Astrocyte (in vitro differentiated cells and primary cell): Measurements from ENCODE around the gene SCRN1. TPM values are rescaled to one million over a fixed set of nuclear protein-coding genes. Genes with fewer than 3 reads are reported as not detected.

Source experiments
- DNase-seq: peaks from one replicate; pipeline ENCODE4 v3.0.0-alpha.2; 2010; ENCODE audit warnings: low read depth
- FAIRE-seq: peaks from 2 replicates; lab custom pipeline; 2011; peaks lifted over from hg19 to GRCh38; lab: Jason Lieb, UNC
- H2AFZ ChIP-seq: 2 replicates; pipeline ENCODE4 v1.6.0; 2012; ENCODE audit warnings: low read depth, low read length, inconsistent platforms
- H3K27ac ChIP-seq: 2 replicates; pipeline ENCODE4 v1.5.1; 2011; ENCODE audit warnings: low read depth, low read length, inconsistent platforms
- H3K27me3 ChIP-seq: 2 replicates; pipeline ENCODE4 v1.6.0; 2011; ENCODE audit warnings: low read length, inconsistent platforms; ENCODE audit not compliant: insufficient read depth
- H3K36me3 ChIP-seq: 2 replicates; pipeline ENCODE4 v1.5.1; 2011; ENCODE audit warnings: low read length, inconsistent platforms; ENCODE audit not compliant: insufficient read depth
- H3K4me1 ChIP-seq: 2 replicates; pipeline ENCODE4 v1.5.1; 2011; ENCODE audit warnings: low read length, inconsistent platforms; ENCODE audit not compliant: insufficient read depth
- H3K4me2 ChIP-seq: 2 replicates; pipeline ENCODE4 v1.6.0; 2012; ENCODE audit warnings: low read length, inconsistent platforms
- H3K4me3 ChIP-seq: 2 replicates; pipeline ENCODE4 v1.5.1; 2011; ENCODE audit warnings: low read depth, mild to moderate bottlenecking, low read length, inconsistent platforms; ENCODE audit not compliant: insufficient read depth
- H3K79me2 ChIP-seq: 2 replicates; pipeline ENCODE4 v1.6.0; 2012; ENCODE audit warnings: mild to moderate bottlenecking, low read length, inconsistent platforms; ENCODE audit not compliant: insufficient read depth
- H3K9ac ChIP-seq: 2 replicates; pipeline ENCODE4 v1.6.0; 2012; ENCODE audit warnings: mild to moderate bottlenecking, low read length, inconsistent platforms
- H3K9me3 ChIP-seq: 2 replicates; pipeline ENCODE4 v1.5.1; 2012; ENCODE audit warnings: low read depth, mild to moderate bottlenecking, low read length, inconsistent platforms; ENCODE audit not compliant: insufficient read depth
- H4K20me1 ChIP-seq: 2 replicates; pipeline ENCODE4 v1.6.0; 2012; ENCODE audit warnings: low read length, inconsistent platforms; ENCODE audit not compliant: insufficient read depth
- H3K27ac Mint-ChIP-seq: one replicate; pipeline ENCODE4 v1.8.0; 2021; ENCODE audit warnings: mild to moderate bottlenecking, mixed read lengths; ENCODE audit not compliant: unreplicated experiment
- H3K27me3 Mint-ChIP-seq: one replicate; pipeline ENCODE4 v1.8.0; 2021; ENCODE audit warnings: low read depth, mixed read lengths; ENCODE audit not compliant: unreplicated experiment
- H3K36me3 Mint-ChIP-seq: one replicate; pipeline ENCODE4 v1.8.0; 2021; ENCODE audit warnings: low read depth, mixed read lengths; ENCODE audit not compliant: unreplicated experiment
- H3K4me1 Mint-ChIP-seq: one replicate; pipeline ENCODE4 v1.8.0; 2021; ENCODE audit warnings: low read depth, mixed read lengths; ENCODE audit not compliant: unreplicated experiment
- H3K4me3 Mint-ChIP-seq: one replicate; pipeline ENCODE4 v1.8.0; 2021; ENCODE audit warnings: mild to moderate bottlenecking, moderate library complexity, mixed read lengths; ENCODE audit not compliant: unreplicated experiment
- H3K9me3 Mint-ChIP-seq: one replicate; pipeline ENCODE4 v1.8.0; 2021; ENCODE audit warnings: mild to moderate bottlenecking, mixed read lengths; ENCODE audit not compliant: unreplicated experiment
- EZH2 ChIP-seq: IDR thresholded peaks from 2 replicates; pipeline ENCODE4 v1.6.1; 2012; ENCODE audit warnings: mild to moderate bottlenecking, low read length, inconsistent platforms; ENCODE audit not compliant: insufficient read depth
- total RNA-seq: library from RNA; stranded (reverse); gene quantifications from 2 replicates; pipeline ENCODE4 v1.2.1, GENCODE V29; 2021
- TF ChIP-seq, protein P1 (sequence below): IDR thresholded peaks from 2 replicates; pipeline ENCODE4 v1.5.1; 2011; ENCODE audit warnings: low read depth, mild to moderate bottlenecking, inconsistent platforms, low read length, moderate library complexity; ENCODE audit not compliant: insufficient read depth

The SCRN1 gene
- total RNA-seq, 1 donor from 2014 or later, result 116 TPM

DNA sequence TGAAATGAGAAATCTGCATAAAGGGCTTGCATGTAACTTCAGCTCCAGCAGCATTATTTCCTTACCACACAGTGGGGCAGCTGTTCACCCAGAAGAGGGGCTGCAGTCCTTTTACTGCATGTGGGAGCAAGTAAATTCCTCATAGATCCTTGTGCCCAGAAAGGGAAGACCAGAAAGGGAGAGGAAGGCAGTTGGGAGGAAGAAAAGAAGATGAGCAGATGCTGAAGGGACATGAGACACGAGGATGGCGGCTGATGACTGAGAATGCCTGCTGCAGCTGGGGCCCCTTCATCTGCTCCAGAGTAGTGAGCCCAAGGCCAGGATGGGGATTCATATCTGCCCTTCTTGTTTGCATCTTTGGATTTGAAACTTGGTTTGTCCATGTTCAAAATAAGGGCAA is 102.8 kb downstream of the SCRN1 start:
- Histone ChIP-seq H3K27ac (no peak overlapping the region), H3K27me3 (peaks cover 3% of the 10 kb centered on the region), H3K79me2 (no peaks in the 10 kb centered on the region), H3K4me2 (no peak overlapping the region), H3K9ac (no peak overlapping the region), H4K20me1 (no peaks in the 10 kb centered on the region), H3K36me3 (no peaks in the 10 kb centered on the region), H3K4me1 (no peaks in the 10 kb centered on the region), H3K9me3 (no peaks in the 10 kb centered on the region), H3K4me3 (no peak overlapping the region), H2AFZ (no peak overlapping the region)
- H3K27ac Mint-ChIP-seq, result no peak overlapping the region
- peaks cover 51% of the 10 kb centered on the region for H3K27me3 Mint-ChIP-seq
- FAIRE-seq, result no peak
- H3K9me3 Mint-ChIP-seq, result no peaks in the 10 kb centered on the region
- no peak for DNase-seq
- peaks cover 2% of the 10 kb centered on the region for H3K36me3 Mint-ChIP-seq
- H3K4me1 Mint-ChIP-seq, result no peaks in the 10 kb centered on the region
- H3K4me3 Mint-ChIP-seq, result no peak overlapping the region
- TF ChIP-seq EZH2, result no peak
- TF ChIP-seq, protein P1, sequence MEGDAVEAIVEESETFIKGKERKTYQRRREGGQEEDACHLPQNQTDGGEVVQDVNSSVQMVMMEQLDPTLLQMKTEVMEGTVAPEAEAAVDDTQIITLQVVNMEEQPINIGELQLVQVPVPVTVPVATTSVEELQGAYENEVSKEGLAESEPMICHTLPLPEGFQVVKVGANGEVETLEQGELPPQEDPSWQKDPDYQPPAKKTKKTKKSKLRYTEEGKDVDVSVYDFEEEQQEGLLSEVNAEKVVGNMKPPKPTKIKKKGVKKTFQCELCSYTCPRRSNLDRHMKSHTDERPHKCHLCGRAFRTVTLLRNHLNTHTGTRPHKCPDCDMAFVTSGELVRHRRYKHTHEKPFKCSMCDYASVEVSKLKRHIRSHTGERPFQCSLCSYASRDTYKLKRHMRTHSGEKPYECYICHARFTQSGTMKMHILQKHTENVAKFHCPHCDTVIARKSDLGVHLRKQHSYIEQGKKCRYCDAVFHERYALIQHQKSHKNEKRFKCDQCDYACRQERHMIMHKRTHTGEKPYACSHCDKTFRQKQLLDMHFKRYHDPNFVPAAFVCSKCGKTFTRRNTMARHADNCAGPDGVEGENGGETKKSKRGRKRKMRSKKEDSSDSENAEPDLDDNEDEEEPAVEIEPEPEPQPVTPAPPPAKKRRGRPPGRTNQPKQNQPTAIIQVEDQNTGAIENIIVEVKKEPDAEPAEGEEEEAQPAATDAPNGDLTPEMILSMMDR, result no peak

DNA sequence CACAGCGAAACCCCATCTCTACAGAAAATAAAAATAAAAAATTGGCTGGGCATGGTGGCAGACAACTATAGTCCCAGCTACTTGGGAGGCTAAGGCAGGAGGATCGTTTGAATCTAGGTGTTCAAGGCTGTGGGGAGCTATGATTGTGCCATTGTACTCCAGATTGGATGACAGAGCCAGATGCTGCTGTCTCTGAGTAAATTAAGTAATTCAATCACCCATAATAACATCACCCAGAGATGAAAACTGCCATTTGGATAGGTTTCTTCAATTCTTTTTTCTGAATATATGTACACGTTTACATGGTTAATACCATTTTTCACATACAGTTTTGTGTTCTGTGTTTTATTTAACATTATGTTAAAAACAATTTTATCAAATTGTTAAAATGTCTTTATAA is 104.0 kb downstream of the SCRN1 start:
- Histone ChIP-seq H3K27ac (no peak overlapping the region), H2AFZ (no peak overlapping the region), H4K20me1 (no peaks in the 10 kb centered on the region), H3K9ac (no peak overlapping the region), H3K4me2 (no peak overlapping the region), H3K79me2 (no peaks in the 10 kb centered on the region), H3K27me3 (peaks cover 3% of the 10 kb centered on the region), H3K4me3 (no peak overlapping the region), H3K4me1 (no peaks in the 10 kb centered on the region), H3K36me3 (no peaks in the 10 kb centered on the region), H3K9me3 (no peaks in the 10 kb centered on the region)
- Mint-ChIP-seq H3K27me3 (peaks cover 46% of the 10 kb centered on the region), H3K9me3 (no peaks in the 10 kb centered on the region), H3K4me1 (no peaks in the 10 kb centered on the region), H3K36me3 (no peaks in the 10 kb centered on the region), H3K27ac (no peak overlapping the region), H3K4me3 (no peak overlapping the region)
- DNase-seq (no peak), FAIRE-seq (no peak)
- TF ChIP-seq, protein P1, result no peak
- TF ChIP-seq EZH2, result no peak

DNA sequence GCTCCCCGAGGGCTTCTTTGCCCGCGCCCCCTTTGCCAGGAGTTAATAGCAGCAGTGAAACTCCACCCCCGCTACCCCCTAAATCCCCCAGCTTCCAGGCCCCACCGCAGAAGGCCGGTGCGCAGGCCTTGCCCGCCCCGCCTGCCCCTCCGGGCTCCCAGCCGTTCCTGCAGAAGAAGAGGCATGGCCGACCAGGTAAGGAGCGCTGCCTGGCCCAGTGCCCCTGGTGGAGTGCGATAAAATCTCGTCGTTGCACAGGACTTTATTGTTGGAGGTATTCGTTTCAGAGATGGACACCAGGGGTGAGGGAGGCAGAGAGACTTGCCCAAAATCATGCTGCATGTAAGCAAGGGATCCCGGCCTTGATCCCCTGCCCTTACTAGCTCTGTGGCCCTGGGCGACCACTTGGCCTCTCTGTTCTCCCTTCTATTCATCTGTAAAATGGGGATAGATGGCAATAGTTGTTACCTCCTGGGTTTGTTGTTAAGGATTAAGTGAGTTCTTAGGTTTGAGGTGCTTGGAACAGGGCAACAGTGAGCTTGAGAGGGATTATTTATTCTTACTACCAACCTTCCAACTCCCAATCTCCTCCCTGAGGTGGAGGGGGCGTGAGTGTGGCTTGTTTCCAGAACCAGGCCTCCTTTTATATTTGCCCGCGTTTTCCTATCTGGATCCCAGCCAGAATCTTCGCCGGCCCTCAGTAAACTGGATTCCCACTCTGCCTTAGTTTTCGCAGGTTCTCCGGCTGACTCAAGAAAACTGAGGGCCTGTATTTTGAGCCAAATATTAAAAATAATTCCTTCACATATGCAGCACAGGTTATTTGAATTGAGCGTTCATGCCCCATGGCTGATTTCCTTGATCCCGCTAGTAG is 105.0 kb downstream of the SCRN1 start:
- no peak for DNase-seq
- H3K4me2 ChIP-seq, result peak overlapping the region; percentile 36
- no peaks in the 10 kb centered on the region for H3K9me3 Mint-ChIP-seq
- H3K36me3 Mint-ChIP-seq, result no peaks in the 10 kb centered on the region
- H3K9ac ChIP-seq, result no peak overlapping the region
- H3K27ac ChIP-seq, result no peak overlapping the region
- H3K4me3 Mint-ChIP-seq, result peak overlapping the region; percentile 51
- no peak overlapping the region for H3K4me3 ChIP-seq
- FAIRE-seq, result no peak
- peak overlapping the region; percentile 59 for H2AFZ ChIP-seq
- peaks cover 3% of the 10 kb centered on the region for H3K27me3 ChIP-seq
- H4K20me1 ChIP-seq, result no peaks in the 10 kb centered on the region
- H3K9me3 ChIP-seq, result no peaks in the 10 kb centered on the region
- no peaks in the 10 kb centered on the region for H3K4me1 Mint-ChIP-seq
- no peaks in the 10 kb centered on the region for H3K4me1 ChIP-seq
- peaks cover 46% of the 10 kb centered on the region for H3K27me3 Mint-ChIP-seq
- no peak for TF ChIP-seq EZH2
- TF ChIP-seq, protein P1, result no peak
- no peak overlapping the region for H3K27ac Mint-ChIP-seq
- no peaks in the 10 kb centered on the region for H3K36me3 ChIP-seq
- H3K79me2 ChIP-seq, result no peaks in the 10 kb centered on the region
